Tibial artery (tissue), 4 donors: Measurements from ENCODE around the gene TBC1D8.

Experiments
- DNase-seq, 2 donors: peaks; one replicate each; pipeline ENCODE4 v3.0.0-alpha.2; 2019
- H3K27ac ChIP-seq, 2 donors: fragments of 200-600 bp; sonication (generic) in 1 of 2; 1 replicate in 1 of 2; 2 replicates in 1 of 2; pipeline ENCODE4 v1.5.1; 2018 to 2019; ENCODE audit warnings: mild to moderate bottlenecking in 1 of 2
- H3K27me3 ChIP-seq, 2 donors: fragments of 200-600 bp; sonication (generic) in 1 of 2; one replicate each; pipeline versions ENCODE4 v1.5.1 to v1.6.0; 2016 to 2019
- H3K36me3 ChIP-seq, 3 donors: fragments of 200-600 bp; sonication (generic) in 2 of 3; one replicate each; pipeline ENCODE4 v1.5.1; 2016 to 2019; ENCODE audit warnings: mild to moderate bottlenecking in 2 of 3
- H3K4me1 ChIP-seq, 4 donors: fragments of 200-600 bp; sonication (generic) in 2 of 4; 1 replicate in 3 of 4; 2 replicates in 1 of 4; pipeline ENCODE4 v1.5.1; 2016 to 2019
- H3K4me3 ChIP-seq, 2 donors: fragments of 200-600 bp; sonication (generic) in 1 of 2; 1 replicate in 1 of 2; 2 replicates in 1 of 2; pipeline ENCODE4 v1.5.1; 2018 to 2019; ENCODE audit warnings: mild to moderate bottlenecking in 2 of 2
- H3K9me3 ChIP-seq, 3 donors: fragments of 200-600 bp; sonication (generic) in 1 of 3; one replicate each; pipeline ENCODE4 v1.5.1; 2016 to 2019
- CTCF ChIP-seq, 2 experiments: fragments of 200-600 bp in 1 of 2; fragments of 450-650 bp in 1 of 2; IDR thresholded peaks; one replicate each; pipeline ENCODE4 v1.5.1; 2017 to 2019; ENCODE audit warnings: antibody characterized with exemption in 2 of 2, mild to moderate bottlenecking in 1 of 2, moderate library complexity in 1 of 2
- intact Hi-C: fragments of 100-400 bp; cut with DNase I; formaldehyde crosslinking; loops from one replicate; pipeline ENCODE4 v1.15.0; 2023; ENCODE audit warnings: low total_unique reads

The TBC1D8 gene

GRCh38 chr2:100990166-100990565, 161.0 kb downstream of the TBC1D8 start:
- Histone ChIP-seq H3K4me3 (no peak overlapping the region), H3K27me3 (no peaks in the 10 kb centered on the region), H3K4me1 (no peaks in the 10 kb centered on the region), H3K27ac (no peak overlapping the region), H3K9me3 (no peaks in the 10 kb centered on the region), H3K36me3 (peaks cover 3 to 48% (median 19%) of the 10 kb centered on the region in 3 donors)
- intact Hi-C loops, result no loop called here
- no peak for DNase-seq
- no peak for TF ChIP-seq CTCF (IDR thresholded peaks at IDR 0.05)

GRCh38 chr2:100989666-100990065, 161.5 kb downstream of the TBC1D8 start:
- no peak for DNase-seq
- no peak overlapping the region for H3K27ac ChIP-seq
- H3K9me3 ChIP-seq, result no peaks in the 10 kb centered on the region
- peaks cover 0 to under 1% (median 0%) of the 10 kb centered on the region in 4 donors for H3K4me1 ChIP-seq
- no peaks in the 10 kb centered on the region for H3K27me3 ChIP-seq
- no peak for TF ChIP-seq CTCF (IDR thresholded peaks at IDR 0.05)
- no peak overlapping the region for H3K4me3 ChIP-seq
- H3K36me3 ChIP-seq, result peaks cover 3 to 43% (median 18%) of the 10 kb centered on the region in 3 donors
- intact Hi-C loops, result no loop called here

DNA sequence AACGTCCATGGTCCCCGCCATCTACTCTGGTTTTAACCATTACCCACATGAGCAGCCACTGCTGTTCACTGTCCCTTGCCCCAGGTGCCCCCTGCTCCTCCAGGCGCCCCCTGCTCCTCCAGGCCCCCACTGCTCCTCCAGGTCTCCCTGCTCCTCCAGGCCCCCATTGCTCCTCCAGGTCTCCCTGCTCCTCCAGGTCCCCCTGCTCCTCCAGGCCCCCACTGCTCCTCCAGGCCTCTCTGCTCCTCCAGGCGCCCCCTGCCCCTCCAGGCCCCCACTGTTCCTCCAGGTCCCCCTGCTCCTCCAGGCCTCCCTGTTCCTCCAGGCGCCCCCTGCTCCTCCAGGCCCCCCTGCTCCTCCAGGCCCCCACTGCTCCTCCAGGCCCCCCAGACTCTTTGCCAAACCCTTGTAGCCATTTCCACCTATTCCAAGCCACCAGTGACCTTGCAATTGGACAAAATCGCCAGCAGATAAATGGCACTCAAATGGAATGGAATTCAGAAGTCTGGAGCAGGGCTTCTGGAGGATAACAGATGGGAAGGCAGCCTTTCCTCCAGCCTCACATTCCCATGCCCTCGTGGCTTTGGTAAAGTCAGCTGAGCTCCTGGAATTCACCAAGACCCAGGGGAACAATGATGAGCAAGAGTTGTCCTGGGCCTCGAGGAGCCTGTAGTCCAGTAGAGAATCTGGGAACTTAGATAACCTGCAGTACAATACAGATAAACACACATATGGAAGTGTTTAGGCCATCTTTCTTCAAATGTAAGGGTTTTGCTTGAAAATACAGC, 162.4 kb downstream of the TBC1D8 start:
- H3K27me3 ChIP-seq, result no peaks in the 10 kb centered on the region
- no peak overlapping the region for H3K4me3 ChIP-seq
- H3K27ac ChIP-seq, result no peak overlapping the region
- peaks cover 0 to 9% (median 0%) of the 10 kb centered on the region in 4 donors for H3K4me1 ChIP-seq
- DNase-seq, result no peak
- H3K36me3 ChIP-seq, result peaks cover under 1 to 35% (median 12%) of the 10 kb centered on the region in 3 donors
- no peak for TF ChIP-seq CTCF (IDR thresholded peaks at IDR 0.05)
- intact Hi-C loops, result no loop called here
- no peaks in the 10 kb centered on the region for H3K9me3 ChIP-seq

- Histone ChIP-seq H3K4me1 (peaks cover 0 to 13% (median 0%) of the 10 kb centered on the region in 4 donors), H3K27me3 (no peaks in the 10 kb centered on the region), H3K4me3 (no peak overlapping the region), H3K27ac (no peak overlapping the region), H3K36me3 (peaks cover 0 to 33% (median 10%) of the 10 kb centered on the region in 3 donors), H3K9me3 (no peaks in the 10 kb centered on the region)
- no peak for DNase-seq
- intact Hi-C loops, result no loop called here
- TF ChIP-seq CTCF (IDR thresholded peaks at IDR 0.05), result no peak
These were observed 163.2 kb downstream of the TBC1D8 start for GRCh38 chr2:100987974-100988373.

- H3K4me1 ChIP-seq, result peaks cover 0 to 13% (median 0%) of the 10 kb centered on the region in 4 donors
These were observed 163.6 kb downstream of the TBC1D8 start for GRCh38 chr2:100987536-100987935.

More at GRCh38 chr2:100987536-100987935, 163.6 kb downstream of the TBC1D8 start:
- H3K27me3 ChIP-seq, result no peaks in the 10 kb centered on the region
- H3K4me3 ChIP-seq, result no peak overlapping the region
- peaks cover 0 to 37% (median 11%) of the 10 kb centered on the region in 3 donors for H3K36me3 ChIP-seq
- no peak for DNase-seq
- intact Hi-C loops, result no loop called here
- no peak overlapping the region for H3K27ac ChIP-seq
- no peak for TF ChIP-seq CTCF (IDR thresholded peaks at IDR 0.05)
- no peaks in the 10 kb centered on the region for H3K9me3 ChIP-seq
